ENCODE results near the gene CCR9. TPM values are rescaled to one million over a fixed set of nuclear protein-coding genes. Genes with fewer than 3 reads are reported as not detected.

The CCR9 gene
- total RNA-seq, 1 donor: 0.94 TPM

DNA sequence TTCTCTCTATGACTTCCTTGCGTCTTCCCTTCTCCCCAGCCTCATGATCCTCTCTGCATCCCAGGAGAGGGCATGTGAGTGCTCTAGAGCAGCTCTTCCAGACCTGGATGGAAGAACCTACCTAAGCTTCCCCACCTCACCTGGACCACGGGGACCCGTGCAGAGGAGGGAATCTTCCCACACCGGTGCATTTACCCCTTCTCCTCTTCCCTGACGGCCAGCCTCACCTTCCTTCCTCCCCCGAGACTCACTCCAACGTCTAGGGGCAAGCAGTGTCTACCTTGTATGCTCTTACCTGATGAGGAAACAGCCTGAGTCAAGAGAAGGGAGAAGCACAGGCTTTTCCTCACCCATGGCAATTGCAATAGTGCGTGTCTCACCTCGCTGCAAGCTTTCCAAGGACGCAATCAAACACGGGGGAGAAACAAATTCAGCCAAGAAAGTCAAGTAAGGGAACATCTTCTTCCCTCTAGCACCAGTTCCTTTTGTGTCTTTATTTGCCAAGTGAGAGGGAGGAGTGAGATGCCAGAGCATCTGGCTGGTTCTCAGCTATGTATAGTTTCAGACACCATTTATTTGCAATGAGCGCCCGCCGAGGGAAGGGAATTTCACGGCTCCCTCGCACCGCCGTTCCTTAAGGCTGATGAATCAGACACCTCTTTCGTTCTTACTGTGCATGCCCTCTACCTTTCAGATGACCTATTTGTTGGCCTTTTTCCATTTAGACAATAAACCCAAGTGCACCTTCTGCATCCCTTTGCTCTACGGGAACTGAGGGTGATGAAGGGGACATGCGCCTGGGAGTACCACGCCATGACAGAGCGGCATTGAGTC lies 1.8 kb upstream of the CCR9 start:
- no peak overlapping the region for H3K4me3 ChIP-seq (ENCODE audit: low read length)
- peaks cover 3% of the 10 kb centered on the region for H3K27me3 ChIP-seq (ENCODE audit: insufficient read depth, low read length)
- H3K9me3 ChIP-seq (ENCODE audit: low read depth, low read length): no peaks in the 10 kb centered on the region
- H3K4me1 ChIP-seq (ENCODE audit: insufficient read depth, low read length): peaks cover 10% of the 10 kb centered on the region

DNA sequence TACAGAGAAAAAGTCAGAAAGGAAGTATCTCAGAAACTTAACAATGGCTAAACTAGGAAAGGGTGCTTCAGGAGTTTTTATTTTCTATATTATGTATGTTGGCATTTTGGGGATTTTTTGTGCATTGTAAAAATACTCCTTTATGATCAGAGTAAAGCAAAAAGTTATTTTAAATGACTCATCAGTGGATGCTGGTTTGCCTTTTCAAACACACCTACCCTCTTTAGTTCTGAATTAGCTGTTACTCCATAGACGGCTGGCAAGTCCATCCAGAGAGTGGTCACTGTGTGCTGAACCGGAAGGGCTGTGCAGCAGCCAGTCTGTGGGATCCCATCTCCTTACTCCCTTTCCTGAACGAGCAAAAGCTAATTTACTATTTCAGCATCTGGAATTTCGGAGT lies 942 bp downstream of the CCR9 start:
- Histone ChIP-seq H3K4me1 (ENCODE audit: insufficient read depth, low read length) (peaks cover 5% of the 10 kb centered on the region), H3K27me3 (ENCODE audit: insufficient read depth, low read length) (peaks cover 3% of the 10 kb centered on the region), H3K9me3 (ENCODE audit: low read depth, low read length) (no peaks in the 10 kb centered on the region), H3K4me3 (ENCODE audit: low read length) (no peak overlapping the region)

DNA sequence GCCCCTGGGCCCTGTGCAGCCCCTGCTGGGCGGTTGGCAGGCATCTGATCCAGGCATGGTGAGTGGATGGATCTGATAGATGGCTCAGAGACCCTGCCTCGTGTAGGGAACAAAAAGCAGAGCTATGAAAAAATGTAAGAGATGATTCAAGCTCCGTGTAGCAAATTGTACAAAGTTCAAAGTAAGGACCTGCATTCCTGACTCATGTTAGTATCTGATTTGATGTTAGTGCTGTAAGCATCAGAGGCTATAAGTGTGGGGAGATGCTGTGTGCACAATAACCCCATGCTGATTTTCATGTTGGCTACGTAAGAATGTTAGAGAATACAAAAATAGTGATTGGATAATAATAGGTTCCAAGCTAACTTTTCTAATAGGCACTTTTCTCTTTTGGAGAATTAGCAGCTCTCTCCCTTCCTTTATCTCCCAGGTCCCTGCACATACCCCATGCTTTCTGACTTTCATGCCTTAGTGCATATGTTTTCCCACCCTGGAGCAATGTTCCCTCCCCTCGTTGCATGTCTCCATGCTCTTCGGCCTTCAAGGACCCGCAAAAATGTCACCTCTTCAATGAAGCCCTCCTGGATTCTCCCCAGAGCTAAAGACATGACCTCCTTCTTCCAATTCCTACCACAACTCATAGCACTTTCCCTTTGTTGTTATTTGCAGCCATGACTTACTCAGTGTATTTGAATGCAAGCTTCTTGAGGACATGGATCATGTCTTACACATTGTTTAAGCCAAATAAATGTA lies 1.6 kb downstream of the CCR9 start:
- Histone ChIP-seq H3K27me3 (ENCODE audit: insufficient read depth, low read length) (peaks cover 3% of the 10 kb centered on the region), H3K4me3 (ENCODE audit: low read length) (no peak overlapping the region), H3K9me3 (ENCODE audit: low read depth, low read length) (no peaks in the 10 kb centered on the region), H3K4me1 (ENCODE audit: insufficient read depth, low read length) (peaks cover 11% of the 10 kb centered on the region)

DNA sequence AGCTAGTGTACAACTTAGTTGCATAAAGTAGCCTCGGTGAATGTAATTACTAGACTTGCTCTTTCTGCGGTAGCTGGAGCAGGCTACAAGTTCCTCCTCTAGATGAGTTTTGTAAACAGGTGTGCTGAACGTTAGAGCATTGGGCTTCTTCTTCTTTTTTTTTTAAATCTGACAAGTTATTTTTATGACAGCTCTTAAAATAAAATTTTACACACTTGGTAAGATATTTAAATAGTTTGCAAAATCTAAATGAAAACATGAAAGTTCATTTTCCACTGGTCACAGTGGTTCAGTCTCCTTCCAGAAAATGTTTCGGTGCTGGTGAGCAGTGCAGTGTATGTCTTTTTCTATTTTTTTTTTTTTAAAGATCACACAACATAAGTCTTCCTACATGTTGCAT lies 3.0 kb downstream of the CCR9 start:
- H3K4me3 ChIP-seq (ENCODE audit: low read length): no peak overlapping the region
- peaks cover 3% of the 10 kb centered on the region for H3K27me3 ChIP-seq (ENCODE audit: insufficient read depth, low read length)
- H3K9me3 ChIP-seq (ENCODE audit: low read depth, low read length): no peaks in the 10 kb centered on the region
- peaks cover 22% of the 10 kb centered on the region for H3K4me1 ChIP-seq (ENCODE audit: insufficient read depth, low read length)

DNA sequence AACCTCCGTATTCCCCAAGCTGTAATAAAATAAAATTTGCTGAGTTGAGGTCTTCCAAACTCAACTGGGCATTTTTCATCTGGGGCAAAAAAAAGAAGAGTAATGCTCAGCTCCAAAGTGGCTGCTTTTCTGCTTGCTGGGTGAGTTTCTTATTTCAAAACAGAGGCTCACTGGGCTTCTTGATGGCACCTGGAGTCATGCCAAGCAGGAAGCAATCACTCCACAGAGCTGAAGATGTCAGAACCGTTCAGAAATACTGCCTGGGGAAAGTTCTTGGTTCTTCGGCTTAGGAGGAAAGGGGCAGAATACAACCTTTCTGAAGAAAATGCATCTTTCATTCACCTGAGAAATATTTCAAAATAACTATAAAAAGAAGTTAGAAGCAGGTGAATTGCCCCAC lies 4.1 kb downstream of the CCR9 start:
- H3K9me3 ChIP-seq (ENCODE audit: low read depth, low read length): no peaks in the 10 kb centered on the region
- no peak overlapping the region for H3K4me3 ChIP-seq (ENCODE audit: low read length)
- H3K27me3 ChIP-seq (ENCODE audit: insufficient read depth, low read length): no peaks in the 10 kb centered on the region
- peaks cover 27% of the 10 kb centered on the region for H3K4me1 ChIP-seq (ENCODE audit: insufficient read depth, low read length)

DNA sequence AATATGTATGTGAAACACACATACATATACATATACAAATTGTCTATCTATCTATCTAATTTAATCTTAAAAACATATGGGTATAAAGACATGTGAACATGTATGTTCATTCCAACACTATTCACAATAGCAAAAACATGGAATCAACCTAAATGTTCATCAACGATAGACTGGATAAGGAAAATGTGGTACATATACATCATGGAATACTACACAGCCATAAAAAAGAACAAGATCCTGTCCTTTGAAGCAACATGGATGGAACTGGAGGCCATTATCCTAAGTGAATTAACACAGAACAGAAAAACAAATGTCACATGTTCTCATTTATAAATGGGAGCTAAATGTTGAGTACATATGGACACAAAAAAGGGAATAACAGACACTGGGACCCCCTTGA lies 5.8 kb downstream of the CCR9 start:
- Histone ChIP-seq H3K27me3 (ENCODE audit: insufficient read depth, low read length) (no peaks in the 10 kb centered on the region), H3K9me3 (ENCODE audit: low read depth, low read length) (no peaks in the 10 kb centered on the region), H3K4me3 (ENCODE audit: low read length) (no peak overlapping the region), H3K4me1 (ENCODE audit: insufficient read depth, low read length) (peaks cover 27% of the 10 kb centered on the region)

DNA sequence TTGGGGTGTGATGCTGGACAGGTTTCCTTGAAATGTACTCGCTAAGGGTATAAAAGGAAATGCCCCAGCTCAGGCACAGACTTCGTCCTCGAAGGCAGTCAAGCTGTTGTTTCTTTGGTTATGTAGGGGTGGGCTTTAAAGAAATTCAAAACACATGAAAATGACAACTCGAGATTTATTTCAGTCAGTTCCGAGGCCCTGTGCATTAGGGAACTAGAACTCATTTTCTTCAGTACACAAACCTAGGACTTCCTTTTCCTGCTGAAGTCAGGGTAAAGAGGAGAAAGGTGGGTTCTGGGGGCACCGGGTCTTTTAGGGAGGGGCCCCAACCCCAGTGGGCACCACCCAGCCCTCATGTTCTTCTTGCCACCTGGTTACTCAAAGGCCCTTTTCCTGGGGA lies 7.7 kb downstream of the CCR9 start:
- peaks cover 27% of the 10 kb centered on the region for H3K4me1 ChIP-seq (ENCODE audit: insufficient read depth, low read length)
- no peaks in the 10 kb centered on the region for H3K9me3 ChIP-seq (ENCODE audit: low read depth, low read length)
- no peak overlapping the region for H3K4me3 ChIP-seq (ENCODE audit: low read length)
- no peaks in the 10 kb centered on the region for H3K27me3 ChIP-seq (ENCODE audit: insufficient read depth, low read length)

DNA sequence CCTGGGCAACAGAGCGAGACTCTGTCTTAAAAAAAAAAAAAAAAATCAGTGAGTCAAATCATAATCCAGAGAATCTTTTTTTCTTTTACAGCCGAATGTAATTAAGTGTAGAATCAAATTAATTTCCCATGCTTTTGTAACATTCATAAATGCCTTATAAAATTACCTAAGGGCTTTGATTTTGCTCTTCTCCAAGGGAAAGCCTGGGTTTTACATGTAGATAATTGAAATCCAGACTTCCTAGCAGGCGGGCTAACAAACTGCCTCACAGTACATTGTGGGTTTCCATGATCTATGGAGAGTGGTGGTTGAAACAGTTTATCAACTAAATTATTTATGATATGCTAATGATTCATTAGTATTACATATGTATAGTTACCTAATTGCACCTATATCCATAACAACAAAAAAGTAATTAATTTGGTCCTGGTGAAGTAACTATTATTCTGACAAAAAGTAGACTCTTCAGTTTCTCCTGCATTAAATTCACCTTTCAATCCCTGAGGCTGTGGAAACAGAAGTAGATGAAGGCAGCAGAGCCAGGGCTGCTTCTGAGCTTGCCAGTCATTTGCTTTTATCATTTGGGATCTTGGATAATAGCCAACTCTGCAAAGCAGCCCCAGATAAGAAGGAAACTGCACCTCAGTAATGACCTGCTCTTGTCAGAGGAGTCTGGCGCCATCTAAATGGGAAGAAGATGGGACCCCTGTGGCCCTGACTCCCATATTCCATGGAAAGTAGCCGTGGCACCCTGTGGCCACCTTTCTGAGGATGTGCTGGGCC lies 9.5 kb downstream of the CCR9 start:
- H3K27me3 ChIP-seq (ENCODE audit: insufficient read depth, low read length): no peaks in the 10 kb centered on the region
- H3K4me1 ChIP-seq (ENCODE audit: insufficient read depth, low read length): peaks cover 22% of the 10 kb centered on the region
- no peak overlapping the region for H3K4me3 ChIP-seq (ENCODE audit: low read length)
- H3K9me3 ChIP-seq (ENCODE audit: low read depth, low read length): no peaks in the 10 kb centered on the region

DNA sequence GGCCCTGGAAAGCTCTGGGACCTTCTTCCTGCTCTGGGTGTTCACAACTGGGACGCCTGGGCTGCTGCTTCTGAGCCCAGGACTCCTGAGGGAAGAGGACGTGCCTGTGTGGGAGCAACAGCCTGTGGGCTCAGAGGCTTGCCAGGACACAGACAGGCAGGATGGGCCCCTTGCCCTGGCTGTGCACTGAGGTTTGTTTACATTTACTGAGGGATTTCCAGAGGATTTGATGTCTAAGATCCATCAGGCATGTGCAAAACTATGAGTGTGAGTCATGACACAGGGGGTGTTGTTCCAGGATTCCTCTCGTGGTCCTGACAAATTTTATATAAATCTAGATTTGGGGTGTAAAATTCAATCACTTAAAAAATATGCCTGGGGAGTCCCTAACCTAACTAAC lies 10.6 kb downstream of the CCR9 start:
- H3K27me3 ChIP-seq (ENCODE audit: insufficient read depth, low read length): no peaks in the 10 kb centered on the region
- no peak overlapping the region for H3K4me3 ChIP-seq (ENCODE audit: low read length)
- peaks cover 22% of the 10 kb centered on the region for H3K4me1 ChIP-seq (ENCODE audit: insufficient read depth, low read length)
- no peaks in the 10 kb centered on the region for H3K9me3 ChIP-seq (ENCODE audit: low read depth, low read length)

DNA sequence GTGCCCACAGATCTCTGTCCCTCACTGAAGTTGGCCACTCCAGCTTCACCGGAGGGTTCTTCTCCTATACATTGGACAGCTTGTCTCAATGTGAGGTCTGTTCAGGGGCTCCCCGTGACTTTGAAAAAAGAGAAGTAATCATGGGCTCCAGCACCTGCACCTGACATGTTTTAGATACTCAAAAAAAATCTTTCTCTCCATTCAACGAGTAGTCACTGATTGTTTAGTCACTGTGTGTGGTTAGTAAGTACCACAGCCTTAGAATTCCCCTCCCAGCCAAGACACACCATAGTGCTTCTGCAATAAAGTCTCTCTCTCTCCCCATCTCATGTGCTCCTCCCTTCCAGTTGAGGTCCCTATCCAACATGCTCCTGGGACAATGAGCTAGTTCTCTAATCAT lies 18.6 kb downstream of the CCR9 start:
- Histone ChIP-seq H3K4me3 (ENCODE audit: low read length) (no peak overlapping the region), H3K4me1 (ENCODE audit: insufficient read depth, low read length) (peaks cover 11% of the 10 kb centered on the region), H3K9me3 (ENCODE audit: low read depth, low read length) (no peaks in the 10 kb centered on the region), H3K27me3 (ENCODE audit: insufficient read depth, low read length) (no peaks in the 10 kb centered on the region)

DNA sequence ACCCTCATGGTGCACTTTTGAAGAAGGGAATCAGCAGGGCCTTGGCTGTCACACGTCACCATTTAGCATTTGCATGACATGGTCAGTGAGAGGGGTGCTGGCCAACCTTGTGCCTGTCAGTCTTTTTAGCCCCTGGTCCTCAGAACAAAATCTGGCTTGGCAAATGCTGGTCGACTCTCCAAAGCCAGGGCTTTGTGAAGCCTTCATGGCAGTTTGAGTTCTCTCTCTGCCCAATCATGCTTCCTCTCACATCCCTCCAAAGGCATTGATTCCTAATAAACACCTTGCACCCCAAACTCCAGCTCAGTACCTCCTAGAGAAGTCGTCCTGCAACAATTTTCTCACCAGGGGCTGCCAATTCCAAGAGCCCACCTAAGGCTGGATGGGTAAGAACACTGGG lies 19.4 kb downstream of the CCR9 start:
- no peaks in the 10 kb centered on the region for H3K27me3 ChIP-seq (ENCODE audit: insufficient read depth, low read length)
- no peaks in the 10 kb centered on the region for H3K9me3 ChIP-seq (ENCODE audit: low read depth, low read length)
- peaks cover 11% of the 10 kb centered on the region for H3K4me1 ChIP-seq (ENCODE audit: insufficient read depth, low read length)
- no peak overlapping the region for H3K4me3 ChIP-seq (ENCODE audit: low read length)

DNA sequence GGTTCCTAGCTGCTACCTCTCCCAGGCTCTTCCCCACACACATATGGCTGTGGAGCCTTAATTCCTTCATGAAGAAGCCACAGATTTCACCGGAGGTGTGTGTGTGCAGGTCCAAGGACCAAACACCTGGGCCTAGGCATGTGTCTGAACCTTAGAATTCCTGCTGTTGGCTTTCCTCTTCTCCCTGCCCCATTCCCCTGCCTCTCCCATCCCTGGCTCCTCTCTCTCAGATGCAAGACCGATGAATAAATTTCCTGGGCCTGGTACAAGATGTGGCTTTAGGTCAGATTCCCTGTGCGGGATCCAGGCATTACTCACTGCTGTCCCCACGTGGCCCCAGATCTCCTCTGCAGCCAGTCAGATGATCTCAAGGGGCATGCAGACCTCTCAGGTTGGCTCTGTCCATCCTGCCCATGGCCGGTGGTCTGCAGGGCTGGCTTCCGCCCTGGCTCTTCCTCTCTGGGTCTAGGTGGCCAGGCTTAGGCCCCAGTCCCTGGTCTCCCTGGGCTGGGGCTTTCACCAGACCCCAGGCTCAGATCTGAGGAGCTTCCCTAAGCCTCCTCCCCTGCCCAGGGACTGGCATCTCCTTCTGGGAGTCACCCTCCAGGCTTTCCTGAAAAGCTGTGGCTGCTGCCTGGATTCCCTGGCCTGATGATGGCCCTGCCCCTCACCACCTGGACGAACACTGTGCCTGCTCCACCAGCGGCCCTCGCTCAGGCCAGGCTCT lies 20.5 kb downstream of the CCR9 start:
- Histone ChIP-seq H3K4me3 (ENCODE audit: low read length) (no peak overlapping the region), H3K9me3 (ENCODE audit: low read depth, low read length) (no peaks in the 10 kb centered on the region), H3K27me3 (ENCODE audit: insufficient read depth, low read length) (no peaks in the 10 kb centered on the region), H3K4me1 (ENCODE audit: insufficient read depth, low read length) (peaks cover 11% of the 10 kb centered on the region)

DNA sequence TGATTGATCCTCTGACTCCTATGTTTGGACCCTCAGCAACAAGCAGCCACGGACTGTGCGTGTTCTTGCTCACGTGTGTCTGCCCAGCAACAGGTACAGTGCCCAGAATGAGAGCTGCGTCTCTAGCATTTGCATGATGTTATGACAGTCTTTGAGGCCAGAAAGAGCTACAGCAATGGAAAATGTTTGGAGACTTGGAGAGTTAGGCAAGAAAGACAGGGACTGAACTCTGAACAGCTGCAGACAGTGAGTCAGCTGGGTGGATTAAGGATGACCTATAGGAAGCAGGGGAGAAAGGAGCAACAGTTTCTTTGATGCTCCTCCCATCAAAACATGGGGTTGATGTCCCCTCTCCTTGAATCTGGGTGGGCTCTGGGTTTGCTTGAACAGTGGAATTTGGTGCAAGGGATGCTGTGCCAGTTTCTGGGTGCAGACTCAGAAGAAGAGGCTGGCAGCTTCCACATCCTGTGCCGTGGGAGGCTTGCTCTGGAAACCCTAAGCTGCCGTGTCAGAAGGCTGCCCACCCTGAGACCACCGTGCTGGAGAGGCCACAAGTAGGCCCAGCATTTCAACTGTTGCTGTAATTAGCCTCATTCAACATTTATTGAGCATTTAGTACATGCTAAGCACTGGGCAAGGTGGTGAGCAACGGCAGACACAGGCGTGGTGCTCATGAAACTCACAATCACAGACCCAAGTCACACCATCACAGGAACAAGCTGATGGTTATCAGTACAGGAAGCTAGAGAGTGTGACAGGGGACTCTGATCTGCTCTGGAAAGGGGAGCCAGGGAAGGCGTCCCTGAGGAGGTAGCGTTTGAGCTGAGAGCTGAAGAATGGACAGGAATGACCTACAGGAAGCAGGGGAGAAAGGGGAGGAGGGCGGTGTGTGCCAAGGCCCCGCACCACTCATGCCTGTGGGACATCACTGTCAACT lies 21.7 kb downstream of the CCR9 start:
- Histone ChIP-seq H3K4me1 (ENCODE audit: insufficient read depth, low read length) (peaks cover 11% of the 10 kb centered on the region), H3K9me3 (ENCODE audit: low read depth, low read length) (no peaks in the 10 kb centered on the region), H3K27me3 (ENCODE audit: insufficient read depth, low read length) (no peaks in the 10 kb centered on the region), H3K4me3 (ENCODE audit: low read length) (no peak overlapping the region)

DNA sequence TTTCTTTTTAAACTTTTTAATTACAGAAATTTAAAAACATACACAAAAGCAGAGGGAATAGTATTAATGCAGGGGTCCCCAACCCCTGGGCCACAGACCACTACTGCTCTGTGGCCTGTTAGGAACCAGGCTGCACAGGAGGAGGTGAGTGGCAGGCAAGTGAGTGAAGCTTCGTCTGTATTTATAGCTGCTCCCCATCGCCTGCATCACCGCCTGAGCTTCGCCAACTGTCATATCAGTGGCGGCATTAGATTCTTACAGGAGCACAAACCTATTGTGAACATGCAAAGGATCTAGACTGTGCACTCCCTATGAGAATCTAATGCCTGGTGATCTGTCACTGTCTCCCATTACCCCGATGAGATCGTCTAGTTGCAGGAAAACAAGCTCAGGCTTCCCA lies 22.4 kb downstream of the CCR9 start:
- H3K9me3 ChIP-seq (ENCODE audit: low read depth, low read length): no peaks in the 10 kb centered on the region
- no peak overlapping the region for H3K4me3 ChIP-seq (ENCODE audit: low read length)
- H3K4me1 ChIP-seq (ENCODE audit: insufficient read depth, low read length): peaks cover 11% of the 10 kb centered on the region
- no peaks in the 10 kb centered on the region for H3K27me3 ChIP-seq (ENCODE audit: insufficient read depth, low read length)
